ENCODE measurements around the gene DAB1.

DNA sequence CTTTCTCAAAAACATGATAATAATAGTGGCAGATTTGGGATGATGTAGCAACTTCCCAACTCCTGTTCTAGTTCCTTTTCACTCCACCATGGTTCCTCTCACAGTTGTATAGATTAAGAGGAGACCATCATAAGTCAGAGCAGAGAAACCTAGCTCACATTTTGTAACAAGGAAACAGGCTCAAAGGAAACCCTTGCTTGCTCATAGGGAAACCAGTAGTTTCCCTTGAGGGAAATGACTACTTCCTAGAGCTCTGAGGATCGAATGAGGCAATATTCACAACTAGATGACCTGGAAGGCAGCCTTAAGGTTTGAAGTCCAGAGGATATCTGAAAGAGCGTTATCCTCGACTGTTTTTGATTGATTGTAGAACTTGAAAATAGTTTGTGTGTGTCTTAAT lies 382.0 kb downstream of the DAB1 start:
- TF ChIP-seq SUZ12 (IDR thresholded peaks at IDR 0.05; ENCODE audit: extremely low read depth, insufficient read depth, insufficient read length) = no peak
- no peak for TF ChIP-seq ZNF274 (IDR thresholded peaks at IDR 0.05; ENCODE audit: low read depth, low read length)
